Amniotic stem cell (primary cell): ENCODE measurements around the gene RING1.
"Not testable (repeated sequence)": the region's sequence is repeated elsewhere in the genome, so short reads cannot be mapped to it uniquely, and the experiment has no call there.

ENCODE experiments used
- DNase-seq: peaks from one replicate; lab custom pipeline; 2025; lab: John Stamatoyannopoulos, UW

The RING1 gene

GRCh38 chr6:33206027-33206863 is 2.1 kb upstream of the RING1 start:
- no peak for DNase-seq

GRCh38 chr6:33206864-33207551 is 1.3 kb upstream of the RING1 start:
- DNase-seq = no peak

- DNase-seq = peak; percentile 36
These were observed 679 bp upstream of the RING1 start for GRCh38 chr6:33207552-33208090.

GRCh38 chr6:33209856-33210255 is 1.6 kb downstream of the RING1 start:
- no peak for DNase-seq

- DNase-seq = no peak
These were observed 2.8 kb downstream of the RING1 start for GRCh38 chr6:33211136-33211535.

- no peak for DNase-seq
These were observed 3.5 kb downstream of the RING1 start for GRCh38 chr6:33211666-33212422.

- DNase-seq = no peak
These were observed 4.5 kb downstream of the RING1 start for GRCh38 chr6:33212857-33213165.

GRCh38 chr6:33213166-33213988 is 5.1 kb downstream of the RING1 start:
- DNase-seq = no peak

GRCh38 chr6:33213989-33214335 is 5.7 kb downstream of the RING1 start:
- DNase-seq = no peak

- no peak for DNase-seq
These were observed 7.2 kb downstream of the RING1 start for GRCh38 chr6:33215271-33216116.

- no peak for DNase-seq
These were observed 7.9 kb downstream of the RING1 start for GRCh38 chr6:33216117-33216649.

- DNase-seq = no peak
These were observed 8.9 kb downstream of the RING1 start for GRCh38 chr6:33217246-33217645.

- no peak for DNase-seq
These were observed 9.4 kb downstream of the RING1 start for GRCh38 chr6:33217681-33218080.

GRCh38 chr6:33226503-33227120 is 18.3 kb downstream of the RING1 start:
- not testable (repeated sequence) for DNase-seq

GRCh38 chr6:33235221-33235634 is 26.9 kb downstream of the RING1 start:
- no peak for DNase-seq

- DNase-seq = no peak
These were observed 28.0 kb downstream of the RING1 start for GRCh38 chr6:33236328-33236727.

GRCh38 chr6:33236852-33237251 is 28.6 kb downstream of the RING1 start:
- no peak for DNase-seq

GRCh38 chr6:33237741-33238140 is 29.4 kb downstream of the RING1 start:
- DNase-seq = no peak

GRCh38 chr6:33241968-33242367 is 33.7 kb downstream of the RING1 start:
- DNase-seq = no peak

- no peak for DNase-seq
These were observed 35.2 kb downstream of the RING1 start for GRCh38 chr6:33243476-33243875.
